IMR-90 (cell line): ENCODE data around the gene KCNJ16. TPM values are rescaled to one million over a fixed set of nuclear protein-coding genes. Genes with fewer than 3 reads are reported as not detected.

ENCODE experiments used
- ATAC-seq: fragments of 200-7000 bp; cut with Tn5 transposase; 2 replicates; pipeline ENCODE4 v1.9.1; 2020; ENCODE audit warnings: low read depth, mild to moderate bottlenecking, moderate library complexity
- BruUV-seq: library from RNA; stranded (reverse); fragments of 400-500 nt; replicated peaks from 2 replicates; lab custom pipeline; 2021; lab: Mats Ljungman, UMichigan
- CTCF ChIA-PET: fragments of 300-600 bp; formaldehyde crosslinking; extraction: SDS; loops from one replicate; lab custom pipeline; 2021; ENCODE audit warnings: antibody characterized with exemption; lab: Yijun Ruan, JAX
- POLR2A ChIA-PET: fragments of 300-600 bp; sonication (Branson Sonifier 250); formaldehyde crosslinking; loops from one replicate; lab custom pipeline; 2022; ENCODE audit warnings: antibody characterized with exemption; ENCODE audit not compliant: unreplicated experiment; lab: Charles Lee
- DNase-seq: peaks from one replicate; pipeline ENCODE4 v3.0.0; 2013
- H2AFZ ChIP-seq: replicated peaks from 2 replicates; pipeline ENCODE3; 2013; ENCODE audit warnings: low read length, mild to moderate bottlenecking; ENCODE audit not compliant: poor library complexity
- H2AK5ac ChIP-seq: 2 replicates; pipeline ENCODE4 v1.6.1; 2013; ENCODE audit warnings: low read depth, low read length, inconsistent platforms
- H2AK9ac ChIP-seq: replicated peaks from 2 replicates; pipeline ENCODE3; 2013; ENCODE audit warnings: mild to moderate bottlenecking, low read depth, low read length, moderate library complexity; ENCODE audit not compliant: poor library complexity
- H2BK120ac ChIP-seq: 2 replicates; pipeline ENCODE4 v1.6.1; 2013; ENCODE audit warnings: low read depth, low read length, inconsistent platforms
- H2BK15ac ChIP-seq: 3 replicates; pipeline ENCODE4 v1.6.1; 2013; ENCODE audit warnings: low read depth, low read length, inconsistent platforms
- H2BK20ac ChIP-seq: 2 replicates; pipeline ENCODE4 v1.6.1; 2013; ENCODE audit warnings: low read depth, mild to moderate bottlenecking, inconsistent platforms, low read length, moderate library complexity
- H2BK5ac ChIP-seq: 2 replicates; pipeline ENCODE4 v1.6.1; 2013; ENCODE audit warnings: mild to moderate bottlenecking, low read depth, low read length, inconsistent platforms; ENCODE audit not compliant: poor library complexity, severe bottlenecking
- H3K14ac ChIP-seq: replicated peaks from 2 replicates; pipeline ENCODE4 v1.6.1; 2013; ENCODE audit warnings: low read depth, low read length, inconsistent platforms
- H3K18ac ChIP-seq: 2 replicates; pipeline ENCODE4 v1.6.1; 2013; ENCODE audit warnings: low read depth, low read length, control low read depth
- H3K23ac ChIP-seq: 2 replicates; pipeline ENCODE4 v1.6.1; 2013; ENCODE audit warnings: low read depth, low read length, inconsistent platforms
- H3K27ac ChIP-seq: 2 replicates; pipeline ENCODE4 v1.5.1; 2013; ENCODE audit warnings: mild to moderate bottlenecking, control low read depth, low read length; ENCODE audit not compliant: insufficient read depth
- H3K27me3 ChIP-seq: 2 replicates; pipeline ENCODE4 v1.6.1; 2013; ENCODE audit warnings: low read length; ENCODE audit not compliant: control insufficient read depth, insufficient read depth
- H3K36me3 ChIP-seq: 2 replicates; pipeline ENCODE4 v1.6.1; 2013; ENCODE audit warnings: low read length, mixed read lengths; ENCODE audit not compliant: control insufficient read depth, insufficient read depth
- H3K4ac ChIP-seq: 2 replicates; pipeline ENCODE4 v1.6.1; 2013; ENCODE audit warnings: low read depth, low read length, inconsistent platforms
- H3K4me1 ChIP-seq: 2 replicates; pipeline ENCODE4 v1.6.1; 2013; ENCODE audit warnings: low read length, mixed read lengths; ENCODE audit not compliant: control insufficient read depth, insufficient read depth
- H3K4me2 ChIP-seq: 2 replicates; pipeline ENCODE4 v1.6.1; 2013; ENCODE audit warnings: low read depth, mild to moderate bottlenecking, control low read depth, low read length, moderate library complexity
- H3K4me3 ChIP-seq: 2 replicates; pipeline ENCODE4 v1.5.1; 2013; ENCODE audit warnings: low read depth, mild to moderate bottlenecking, control low read depth, low read length, moderate library complexity; ENCODE audit not compliant: insufficient read depth
- H3K56ac ChIP-seq: 2 replicates; pipeline ENCODE4 v1.6.1; 2013; ENCODE audit warnings: low read length, inconsistent platforms; ENCODE audit not compliant: insufficient read depth; ENCODE audit errors: extremely low read depth
- H3K79me1 ChIP-seq, 2 experiments: 2 replicates each; pipeline ENCODE4 v1.6.1; 2013; ENCODE audit warnings: low read length in 2 of 2, inconsistent platforms in 1 of 2, low read depth in 1 of 2
- H3K9ac ChIP-seq: 2 replicates; pipeline ENCODE4 v1.6.1; 2013; ENCODE audit warnings: low read depth, low read length, control low read depth
- H3K9me1 ChIP-seq: 2 replicates; pipeline ENCODE4 v1.6.1; 2013; ENCODE audit warnings: low read length, inconsistent platforms; ENCODE audit not compliant: insufficient read depth
- H3K9me3 ChIP-seq: 2 replicates; pipeline ENCODE4 v1.6.1; 2013; ENCODE audit warnings: low read length; ENCODE audit not compliant: control insufficient read depth, insufficient read depth
- H4K20me1 ChIP-seq: 2 replicates; pipeline ENCODE4 v1.6.1; 2013; ENCODE audit warnings: low read length, inconsistent platforms; ENCODE audit not compliant: insufficient read depth
- H4K5ac ChIP-seq: 2 replicates; pipeline ENCODE4 v1.6.1; 2013; ENCODE audit warnings: mild to moderate bottlenecking, low read depth, low read length, control low read depth
- H4K8ac ChIP-seq, 2 experiments: 2 replicates each; pipeline ENCODE4 v1.6.1; 2013; ENCODE audit warnings: low read depth in 2 of 2, low read length in 2 of 2, control low read depth in 1 of 2, inconsistent platforms in 1 of 2
- H4K91ac ChIP-seq: 2 replicates; pipeline ENCODE4 v1.6.1; 2013; ENCODE audit warnings: low read depth, low read length, inconsistent platforms; ENCODE audit not compliant: insufficient read depth
- BHLHE40 ChIP-seq: fragments of 150-350 bp; IDR thresholded peaks from 2 replicates; pipeline ENCODE4 v1.6.1; 2016; ENCODE audit warnings: mild to moderate bottlenecking, low read depth, low read length
- CHD1 ChIP-seq: IDR thresholded peaks from 2 replicates; pipeline ENCODE4 v1.6.1; 2012; ENCODE audit warnings: low read depth, low read length, improper control_type of control experiment
- CTCF ChIP-seq: conservative IDR thresholded peaks from 2 replicates; pipeline ENCODE4 v1.5.1; 2012; ENCODE audit warnings: mild to moderate bottlenecking, low read depth, low read length, improper control_type of control experiment
- ELK1 ChIP-seq: fragments of 150-350 bp; IDR thresholded peaks from 2 replicates; pipeline ENCODE4 v1.6.1; 2016; ENCODE audit warnings: low read depth, mild to moderate bottlenecking, low read length, moderate library complexity, borderline replicate concordance
- MAZ ChIP-seq: IDR thresholded peaks from 2 replicates; pipeline ENCODE4 v1.6.1; 2012; ENCODE audit warnings: low read depth, mild to moderate bottlenecking, low read length, improper control_type of control experiment, moderate library complexity, borderline replicate concordance
- MXI1 ChIP-seq: IDR thresholded peaks from 2 replicates; pipeline ENCODE4 v1.6.1; 2012; ENCODE audit warnings: low read depth, mild to moderate bottlenecking, low read length, moderate library complexity, borderline replicate concordance
- NFE2L2 ChIP-seq: fragments of 150-350 bp; IDR thresholded peaks from 2 replicates; pipeline ENCODE4 v1.6.1; 2016; ENCODE audit warnings: low read depth, mild to moderate bottlenecking, low read length
- RAD21 ChIP-seq: IDR thresholded peaks from 2 replicates; pipeline ENCODE4 v1.6.1; 2012; ENCODE audit warnings: low read length, improper control_type of control experiment
- RCOR1 ChIP-seq: IDR thresholded peaks from 2 replicates; pipeline ENCODE4 v1.6.1; 2012; ENCODE audit warnings: mild to moderate bottlenecking, low read length, improper control_type of control experiment; ENCODE audit not compliant: insufficient replicate concordance
- WGBS, 2 experiments: methylation state at CpG; one replicate each; pipeline versions ENCODE4 v1.1.5 to v1.1.7; 2013; ENCODE audit warnings: missing lambda C conversion rate in 2 of 2; ENCODE audit not compliant: insufficient read length in 1 of 2; ENCODE audit errors: extremely low coverage in 2 of 2; 5-methylcytosine and 5-hydroxymethylcytosine counted together
- dilution Hi-C: fragments of 300-500 bp; cut with HindIII; formaldehyde crosslinking; loops from one replicate; pipeline ENCODE4 v1.14.3; 2018; ENCODE audit warnings: low sequenced_read_pairs; ENCODE audit not compliant: unreplicated experiment
- in situ Hi-C: fragments of 300-500 bp; cut with MboI; formaldehyde crosslinking; loops from 3 replicates; pipeline ENCODE4 v1.14.3; 2019; ENCODE audit warnings: low sequenced_read_pairs, inconsistent platforms, mixed read lengths
- intact Hi-C: fragments of 100-400 bp; cut with micrococcal nuclease; formaldehyde crosslinking; loops from 2 replicates; pipeline ENCODE4 v1.10.0; 2022
- polyA plus RNA-seq, 3 experiments: library from polyadenylated mRNA; depleted of rRNA; stranded (reverse); fragments of >200 nt; gene quantifications; 2 replicates each; pipeline ENCODE4 v1.2.3, GENCODE V29; 2012; ENCODE audit warnings: low replicate concordance in 1 of 3
- total RNA-seq: library from RNA; depleted of rRNA; stranded (reverse); fragments of >200 nt; gene quantifications from 2 replicates; pipeline ENCODE4 v1.2.3, GENCODE V29; 2012

KCNJ16 gene
- total and polyA plus RNA-seq, 2 of the 4 experiments (the other 2 are of a cell fraction), result not detected

- H3K9ac ChIP-seq, result no peak overlapping the region
- no peak overlapping the region for H3K4me3 ChIP-seq
- H3K9me1 ChIP-seq, result no peaks in the 10 kb centered on the region
- H2AFZ ChIP-seq, result no peak overlapping the region
- no peaks in the 10 kb centered on the region for H3K79me1 ChIP-seq
- no peak overlapping the region; the same call in 1 of the 2 replicates for H2BK20ac ChIP-seq
- no peak overlapping the region for H2BK15ac ChIP-seq
- no peak overlapping the region for H3K18ac ChIP-seq
- H4K91ac ChIP-seq, result no peak overlapping the region
- no peak for TF ChIP-seq BHLHE40
- no peak for TF ChIP-seq ELK1
- TF ChIP-seq MAZ, result no peak
- TF ChIP-seq CTCF, result no peak
- TF ChIP-seq RAD21, result no peak
- TF ChIP-seq RCOR1, result no peak
- TF ChIP-seq NFE2L2, result no peak
- TF ChIP-seq CHD1, result no peak
- TF ChIP-seq MXI1, result no peak
- ChIA-PET POLR2A (no interaction called here), CTCF (interaction anchor here (0.9 kb wide), 1 partner anchor 513 kb away, joined by 3 read pairs; no protein-coding TSS in a partner anchor)
- no peaks in the 10 kb centered on the region for H3K4me1 ChIP-seq
- no peaks in the 10 kb centered on the region for H3K36me3 ChIP-seq
- no peak overlapping the region for H2BK120ac ChIP-seq
- in situ Hi-C loops (no loop called here), intact Hi-C loops (no loop called here), dilution Hi-C loops (no loop called here)
- H3K23ac ChIP-seq, result no peak overlapping the region
- H4K5ac ChIP-seq, result no peak overlapping the region
- no peak overlapping the region for H3K14ac ChIP-seq
- no TSS peak for BruUV-seq
- no peak overlapping the region for H2BK5ac ChIP-seq
- no peak overlapping the region for H4K8ac ChIP-seq
- no peak overlapping the region for H3K27ac ChIP-seq
- no peak for ATAC-seq
- no peaks in the 10 kb centered on the region for H4K20me1 ChIP-seq
- H3K27me3 ChIP-seq, result no peaks in the 10 kb centered on the region
- H2AK9ac ChIP-seq, result no peak overlapping the region
- no peak overlapping the region for H3K56ac ChIP-seq
- H3K4me2 ChIP-seq, result no peak overlapping the region
- no peak for DNase-seq
- H3K4ac ChIP-seq, result no peak overlapping the region; the same call in 1 of the 2 replicates
- no peak overlapping the region for H2AK5ac ChIP-seq
- WGBS, 2 experiments, result no CpG with 5 or more reads among the region's 4 CpGs
- H3K9me3 ChIP-seq, result no peaks in the 10 kb centered on the region
These were observed 45.4 kb downstream of the KCNJ16 start for GRCh38 chr17:70120425-70120824.
